Measurements from ENCODE around the gene RAC2. TPM values are rescaled to one million over a fixed set of nuclear protein-coding genes. Genes with fewer than 3 reads are reported as not detected.

RAC2 gene
- total RNA-seq, 1 experiment from 2014 or later: not detected

DNA sequence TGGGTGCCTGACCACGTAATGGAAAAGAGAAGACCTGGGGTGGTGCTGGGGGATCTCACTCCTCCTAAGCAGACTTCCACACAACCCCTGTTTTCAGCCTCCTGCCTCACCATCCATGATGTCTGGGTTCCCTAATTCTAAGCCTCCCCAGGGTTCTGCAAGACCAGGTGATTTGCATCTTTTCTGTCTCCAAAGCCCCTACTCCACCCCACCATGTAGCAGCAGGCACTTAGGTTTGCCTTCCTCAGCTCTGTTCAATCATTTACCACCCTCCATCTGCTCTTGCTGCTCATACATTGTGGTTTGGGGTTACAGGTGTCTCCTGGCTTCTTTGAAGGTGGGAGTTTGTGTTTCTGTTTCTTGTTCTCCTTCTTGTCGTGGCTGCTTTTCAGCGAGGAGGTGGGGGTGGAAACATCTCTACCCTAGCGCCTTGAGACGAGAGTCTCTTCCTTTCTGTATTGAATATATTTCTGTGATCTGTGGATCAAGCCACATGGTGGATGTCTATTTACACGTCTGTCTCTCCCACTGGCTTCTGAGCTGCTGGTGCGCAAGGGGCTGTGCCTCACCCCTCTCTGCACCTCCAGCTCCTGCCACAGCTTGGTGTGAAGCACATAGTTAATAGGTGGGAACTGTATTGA, 25.2 kb downstream of the RAC2 start:
- Histone ChIP-seq H3K4me1 (no peaks in the 10 kb centered on the region), H3K36me3 (no peaks in the 10 kb centered on the region), H3K9me3 (replicated peaks) (no peaks in the 10 kb centered on the region), H3K27ac (no peak overlapping the region), H3K27me3 (no peaks in the 10 kb centered on the region; the same call in 1 of the 2 replicates), H3K4me3 (no peak overlapping the region)
- no peak for DNase-seq

DNA sequence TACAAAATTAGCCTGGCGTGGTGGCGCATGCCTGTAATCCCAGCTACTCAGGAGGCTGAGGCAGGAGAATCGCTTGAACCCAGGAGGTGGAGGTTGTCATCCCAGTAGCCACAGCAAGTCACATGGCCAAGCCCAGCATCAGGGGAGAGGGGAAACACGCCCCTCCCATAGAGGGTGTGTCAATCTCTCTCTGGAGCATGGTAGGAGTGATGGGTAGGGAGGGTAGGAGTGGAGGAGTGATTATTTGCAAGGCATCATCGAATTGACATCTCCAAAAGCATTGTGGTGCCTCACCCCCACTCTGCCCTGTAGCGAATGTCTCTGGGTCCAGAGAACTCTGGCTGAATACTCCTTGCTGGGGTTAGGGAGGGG, 25.7 kb downstream of the RAC2 start:
- no peak overlapping the region for H3K27ac ChIP-seq
- peaks cover 3% of the 10 kb centered on the region; the same call in 1 of the 2 replicates for H3K27me3 ChIP-seq
- no peak overlapping the region for H3K4me3 ChIP-seq
- no peaks in the 10 kb centered on the region for H3K4me1 ChIP-seq
- no peaks in the 10 kb centered on the region for H3K36me3 ChIP-seq
- H3K9me3 ChIP-seq (replicated peaks): no peaks in the 10 kb centered on the region
- DNase-seq: no peak

GRCh38 chr22:37215890-37216289, 28.2 kb downstream of the RAC2 start:
- no peaks in the 10 kb centered on the region for H3K9me3 ChIP-seq (replicated peaks)
- no peaks in the 10 kb centered on the region for H3K36me3 ChIP-seq
- DNase-seq: no peak
- H3K27ac ChIP-seq: no peak overlapping the region
- no peak overlapping the region for H3K4me3 ChIP-seq
- peaks cover 7% of the 10 kb centered on the region; the same call in 1 of the 2 replicates for H3K27me3 ChIP-seq
- H3K4me1 ChIP-seq: no peaks in the 10 kb centered on the region

DNA sequence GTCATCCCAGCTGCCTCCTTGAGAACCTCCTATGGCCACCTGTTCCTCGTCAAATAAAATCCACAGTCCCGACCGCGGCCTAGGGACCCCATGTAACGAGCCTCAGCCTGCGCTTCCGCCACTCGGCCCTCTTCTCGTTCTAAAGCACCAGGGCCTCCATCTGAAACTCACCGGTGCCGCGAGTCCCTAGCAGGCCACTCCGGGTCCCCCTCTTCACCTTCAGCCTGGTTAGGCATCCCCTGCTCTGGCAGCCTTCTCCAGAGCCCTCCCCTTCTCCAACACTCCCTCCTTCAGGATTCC, 29.4 kb downstream of the RAC2 start:
- Histone ChIP-seq H3K27me3 (peaks cover 7% of the 10 kb centered on the region; the same call in 1 of the 2 replicates), H3K4me1 (no peaks in the 10 kb centered on the region), H3K4me3 (no peak overlapping the region), H3K27ac (no peak overlapping the region), H3K36me3 (no peaks in the 10 kb centered on the region), H3K9me3 (replicated peaks) (no peaks in the 10 kb centered on the region)
- DNase-seq: no peak

GRCh38 chr22:37213941-37214730, 29.9 kb downstream of the RAC2 start:
- H3K4me1 ChIP-seq: no peaks in the 10 kb centered on the region
- H3K9me3 ChIP-seq (replicated peaks): no peaks in the 10 kb centered on the region
- H3K4me3 ChIP-seq: no peak overlapping the region
- H3K27ac ChIP-seq: no peak overlapping the region
- no peaks in the 10 kb centered on the region for H3K36me3 ChIP-seq
- H3K27me3 ChIP-seq: peaks cover 7% of the 10 kb centered on the region; the same call in 1 of the 2 replicates
- no peak for DNase-seq

DNA sequence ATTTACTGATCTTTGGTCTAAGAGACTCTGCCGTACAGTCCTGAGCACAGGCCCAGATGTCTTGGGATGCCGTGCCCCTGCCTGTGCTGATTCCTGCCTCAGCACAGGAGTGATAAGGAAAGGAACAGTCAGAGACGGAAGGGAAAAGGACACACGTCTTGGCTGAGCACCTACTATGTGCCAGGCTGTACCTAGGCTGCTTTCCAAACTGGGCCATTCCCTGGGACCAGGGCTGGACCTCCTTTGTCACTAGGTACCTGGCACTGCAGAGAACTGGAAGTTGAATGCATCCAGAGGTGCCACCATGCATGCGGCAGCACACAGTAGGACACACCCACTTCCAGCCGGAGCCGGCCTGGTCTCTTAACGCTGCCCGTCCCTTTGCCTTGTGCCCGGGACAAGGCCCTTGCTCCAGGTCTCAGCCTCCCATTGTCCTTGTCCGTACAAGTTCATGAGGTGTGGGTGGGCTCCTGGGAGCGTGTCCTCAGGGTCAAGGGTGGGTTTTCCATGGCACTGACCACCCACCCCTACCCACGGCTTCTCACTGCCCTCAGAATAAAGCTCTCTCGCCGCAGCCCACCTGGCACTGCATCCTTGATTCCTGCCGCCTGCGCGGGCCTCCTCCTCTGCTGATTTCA, 30.7 kb downstream of the RAC2 start:
- no peak overlapping the region for H3K27ac ChIP-seq
- no peaks in the 10 kb centered on the region for H3K4me1 ChIP-seq
- no peaks in the 10 kb centered on the region for H3K36me3 ChIP-seq
- no peaks in the 10 kb centered on the region for H3K9me3 ChIP-seq (replicated peaks)
- H3K4me3 ChIP-seq: no peak overlapping the region
- peaks cover 7% of the 10 kb centered on the region; the same call in 1 of the 2 replicates for H3K27me3 ChIP-seq
- DNase-seq: no peak

DNA sequence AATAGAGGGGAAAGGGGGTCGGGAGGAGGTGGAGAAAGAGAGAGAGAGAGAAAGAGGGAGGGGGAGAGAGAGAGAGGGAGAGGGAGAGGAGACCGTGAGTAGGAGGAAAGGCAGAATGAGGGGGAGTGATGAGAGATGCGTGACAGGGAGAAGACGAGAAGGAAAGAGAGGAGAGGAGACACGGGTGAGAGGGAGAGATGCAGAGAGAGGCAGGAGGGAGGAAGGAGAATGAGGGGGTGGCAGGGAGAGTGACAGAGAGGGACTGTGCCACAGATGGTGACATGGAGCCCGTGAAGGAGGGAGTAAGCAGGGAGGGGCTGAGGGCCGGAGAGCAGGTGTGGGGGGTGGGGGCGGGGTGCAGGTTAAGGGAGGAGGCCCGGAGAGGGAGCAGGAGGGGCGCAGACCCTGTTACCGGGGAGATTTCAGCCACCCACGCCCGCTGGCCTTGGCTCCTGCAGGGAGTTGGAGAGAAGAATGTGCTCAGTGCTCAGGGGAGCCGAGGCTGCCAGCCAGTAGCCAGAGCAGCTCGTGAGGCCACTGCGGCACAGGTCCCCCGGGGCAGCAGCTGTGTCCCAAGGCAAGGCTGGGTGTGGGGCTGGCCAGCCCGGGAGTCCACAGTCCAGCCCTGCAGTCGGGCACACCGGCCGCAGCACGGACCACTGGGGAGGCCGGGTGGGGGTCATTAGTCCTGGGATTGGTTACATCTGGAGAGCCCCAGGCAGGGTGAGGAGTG, 31.7 kb downstream of the RAC2 start, which contains the start of gene SSTR3:
Gene SSTR3 (minus strand): TSS at position 304 of the 733 bp plus-strand sequence. CDS start 4,674 bp downstream, outside the sequence.
- Histone ChIP-seq H3K4me3 (no peak within 1 kb of the TSS), H3K4me1 (no peaks in the 10 kb centered on the region), H3K27me3 (peaks cover 7% of the 10 kb centered on the region; the same call in 1 of the 2 replicates), H3K36me3 (no peaks in the 10 kb centered on the region), H3K9me3 (replicated peaks) (no peaks in the 10 kb centered on the region), H3K27ac (no peak within 1 kb of the TSS)
- DNase-seq: no peak

DNA sequence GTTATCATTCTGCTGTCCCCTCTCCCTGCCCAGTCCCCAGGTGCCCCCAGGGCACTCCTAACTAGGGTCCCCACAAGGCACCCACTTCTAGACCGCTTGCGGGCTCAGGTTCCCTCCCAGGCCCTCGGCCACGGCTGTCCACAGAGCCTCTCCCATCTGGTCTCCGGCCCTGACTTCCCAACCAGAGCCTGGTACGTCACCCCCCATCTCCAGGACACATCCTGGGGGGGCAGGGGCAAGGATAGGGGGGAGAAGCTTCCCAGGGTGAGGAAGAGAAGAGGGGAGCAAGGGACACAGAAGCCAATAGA, 32.2 kb downstream of the RAC2 start:
- H3K4me1 ChIP-seq: no peaks in the 10 kb centered on the region
- peaks cover 7% of the 10 kb centered on the region; the same call in 1 of the 2 replicates for H3K27me3 ChIP-seq
- H3K4me3 ChIP-seq: no peak overlapping the region
- H3K27ac ChIP-seq: no peak overlapping the region
- H3K9me3 ChIP-seq (replicated peaks): no peaks in the 10 kb centered on the region
- no peaks in the 10 kb centered on the region for H3K36me3 ChIP-seq
- no peak for DNase-seq

DNA sequence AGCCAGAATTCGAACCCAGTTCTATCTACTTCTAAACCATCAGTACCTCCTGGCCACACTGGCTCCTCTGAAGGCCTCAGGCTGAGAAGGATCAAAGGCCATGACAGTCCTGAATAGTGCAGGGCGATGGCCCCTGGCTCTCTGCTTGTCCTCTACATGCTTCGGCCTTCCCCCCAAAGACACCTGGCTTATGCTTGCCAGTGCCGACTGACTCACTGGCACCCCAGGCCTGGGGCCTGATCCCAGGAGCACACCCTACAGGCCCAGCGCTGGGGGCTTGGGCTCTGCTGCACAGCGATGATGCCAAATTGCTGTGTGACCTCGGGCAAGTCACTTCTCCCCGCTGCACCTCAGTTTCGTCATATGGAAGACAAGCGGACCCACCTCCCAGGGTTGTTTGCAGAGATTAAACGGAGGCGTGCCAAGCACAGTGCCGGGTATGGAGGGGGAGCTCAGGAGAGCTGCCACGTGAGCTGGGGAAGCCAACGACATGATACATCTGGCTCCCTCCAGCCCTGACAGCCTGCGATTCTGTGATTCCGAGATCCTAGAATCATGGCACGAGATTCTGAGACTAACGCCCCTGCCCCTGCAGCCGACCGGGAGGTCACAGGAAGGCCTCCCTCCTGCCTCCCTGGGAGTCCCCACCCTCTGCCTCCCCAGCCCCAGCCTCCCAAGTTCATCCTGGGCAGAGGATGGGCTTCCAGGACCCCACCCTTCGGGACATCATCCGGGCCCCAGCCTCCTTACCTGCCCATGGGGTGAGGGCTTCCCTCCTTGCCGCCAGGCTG, 32.8 kb downstream of the RAC2 start:
- DNase-seq: no peak
- Histone ChIP-seq H3K27me3 (peaks cover 7% of the 10 kb centered on the region; the same call in 1 of the 2 replicates), H3K9me3 (replicated peaks) (no peaks in the 10 kb centered on the region), H3K36me3 (no peaks in the 10 kb centered on the region), H3K4me1 (no peaks in the 10 kb centered on the region), H3K27ac (no peak overlapping the region), H3K4me3 (no peak overlapping the region)

GRCh38 chr22:37210041-37210803, 33.8 kb downstream of the RAC2 start:
- DNase-seq: no peak
- no peaks in the 10 kb centered on the region for H3K4me1 ChIP-seq
- peaks cover 7% of the 10 kb centered on the region; the same call in 1 of the 2 replicates for H3K27me3 ChIP-seq
- H3K9me3 ChIP-seq (replicated peaks): no peaks in the 10 kb centered on the region
- no peak overlapping the region for H3K27ac ChIP-seq
- no peaks in the 10 kb centered on the region for H3K36me3 ChIP-seq
- no peak overlapping the region for H3K4me3 ChIP-seq

GRCh38 chr22:37209140-37209845, 34.8 kb downstream of the RAC2 start:
- Histone ChIP-seq H3K27me3 (peaks cover 7% of the 10 kb centered on the region; the same call in 1 of the 2 replicates), H3K4me1 (no peaks in the 10 kb centered on the region), H3K4me3 (no peak overlapping the region), H3K9me3 (replicated peaks) (no peaks in the 10 kb centered on the region), H3K36me3 (no peaks in the 10 kb centered on the region), H3K27ac (no peak overlapping the region)
- DNase-seq: no peak

GRCh38 chr22:37208401-37209139, 35.5 kb downstream of the RAC2 start:
- peaks cover 4% of the 10 kb centered on the region; the same call in 1 of the 2 replicates for H3K27me3 ChIP-seq
- DNase-seq: no peak
- no peaks in the 10 kb centered on the region for H3K36me3 ChIP-seq
- H3K4me1 ChIP-seq: no peaks in the 10 kb centered on the region
- no peaks in the 10 kb centered on the region for H3K9me3 ChIP-seq (replicated peaks)
- H3K4me3 ChIP-seq: no peak overlapping the region
- no peak overlapping the region for H3K27ac ChIP-seq
